Measurements from ENCODE around the gene PLEKHG2. TPM values are rescaled to one million over a fixed set of nuclear protein-coding genes. Genes with fewer than 3 reads are reported as not detected.

Gene PLEKHG2
- total RNA-seq, 1 experiment from 2014 or later = 62.3 TPM

GRCh38 chr19:39422020-39422419 is 9.6 kb downstream of the PLEKHG2 start:
- H3K9me3 Mint-ChIP-seq = no peaks in the 10 kb centered on the region
- CTCF ChIA-PET = interaction anchor here (1.3 kb wide), 1 partner anchor 52 kb away, joined by 7 read pairs; no protein-coding TSS in a partner anchor
- DNase-seq (ENCODE audit: low spot score) = no peak

GRCh38 chr19:39423258-39424086 is 11.0 kb downstream of the PLEKHG2 start:
- Mint-ChIP-seq H3K27ac (no peak overlapping the region), H3K27me3 (ENCODE audit: low read depth) (no peaks in the 10 kb centered on the region), H3K36me3 (peaks cover 32% of the 10 kb centered on the region), H3K4me3 (no peak overlapping the region), H3K4me1 (peaks cover 14% of the 10 kb centered on the region), H3K9me3 (no peaks in the 10 kb centered on the region)
- ChIA-PET POLR2A (interaction anchor here (0.9 kb wide), 2 partner anchors 12 kb away, joined by 4 to 5 read pairs; partner anchors contain the start of gene RPS16), CTCF (interaction anchor here (1.2 to 2.2 kb wide), 2 partner anchors 10 to 11 kb away, joined by 4 to 5 read pairs; partner anchors contain the start of gene PLEKHG2)
- DNase-seq (ENCODE audit: low spot score) = no peak
- no peak for TF ChIP-seq E2F5 (CRISPR knock-in tag; IDR thresholded peaks at IDR 0.05)
- TF ChIP-seq NR3C1 (CRISPR knock-in tag; conservative IDR thresholded peaks at IDR 0.05; ENCODE audit: low read depth) = no peak
- no peak for TF ChIP-seq TP53 (CRISPR knock-in tag; IDR thresholded peaks at IDR 0.05)
- TF ChIP-seq RORB (CRISPR knock-in tag; IDR thresholded peaks at IDR 0.05) = no peak
- TF ChIP-seq TCF7 (CRISPR knock-in tag; IDR thresholded peaks at IDR 0.05; ENCODE audit: low read depth) = no peak
- TF ChIP-seq ZBTB43 (CRISPR knock-in tag; IDR thresholded peaks at IDR 0.05) = no peak
- no peak for TF ChIP-seq KAT7 (CRISPR knock-in tag; IDR thresholded peaks at IDR 0.05; ENCODE audit: borderline replicate concordance)
- no peak for TF ChIP-seq ZNF138 (CRISPR knock-in tag; conservative IDR thresholded peaks at IDR 0.05)
- TF ChIP-seq ZNF671 (CRISPR knock-in tag; IDR thresholded peaks at IDR 0.05) = no peak
- TF ChIP-seq NR1H2 (CRISPR knock-in tag; IDR thresholded peaks at IDR 0.05) = no peak
- no peak for TF ChIP-seq ZNF532 (CRISPR knock-in tag; IDR thresholded peaks at IDR 0.05; ENCODE audit: borderline replicate concordance)
- no peak for TF ChIP-seq E2F4 (CRISPR knock-in tag; IDR thresholded peaks at IDR 0.05; ENCODE audit: borderline replicate concordance, low read depth)
- no peak for TF ChIP-seq MXD4 (CRISPR knock-in tag; IDR thresholded peaks at IDR 0.05; ENCODE audit: borderline replicate concordance)
- TF ChIP-seq HMGA2 (CRISPR knock-in tag; IDR thresholded peaks at IDR 0.05) = no peak
- TF ChIP-seq IRF2 (CRISPR knock-in tag; IDR thresholded peaks at IDR 0.05; ENCODE audit: borderline replicate concordance, low read depth) = no peak
- no peak for TF ChIP-seq ZBTB21 (CRISPR knock-in tag; IDR thresholded peaks at IDR 0.05; ENCODE audit: borderline replicate concordance)
- no peak for TF ChIP-seq IRF1 (CRISPR knock-in tag; IDR thresholded peaks at IDR 0.05)
- TF ChIP-seq TEAD4 (CRISPR knock-in tag; IDR thresholded peaks at IDR 0.05) = no peak
- ATAC-seq = no peak

More at GRCh38 chr19:39422020-39422419, 9.6 kb downstream of the PLEKHG2 start:
- H3K27me3 Mint-ChIP-seq (ENCODE audit: low read depth) = no peaks in the 10 kb centered on the region
- ATAC-seq = no peak
- H3K27ac Mint-ChIP-seq = no peak overlapping the region
- POLR2A ChIA-PET = interaction anchor here (1.7 kb wide), 1 partner anchor 14 kb away, joined by 8 read pairs; the partner anchor contains the start of gene RPS16
- H3K4me3 Mint-ChIP-seq = no peak overlapping the region
- H3K4me1 Mint-ChIP-seq = 0 out of 2 replicates have a peak, but pooled peaks cover 4% of the 10 kb centered on the region
- TF ChIP-seq E2F5 (CRISPR knock-in tag; IDR thresholded peaks at IDR 0.05) = no peak
- no peak for TF ChIP-seq ZNF671 (CRISPR knock-in tag; IDR thresholded peaks at IDR 0.05)
- no peak for TF ChIP-seq ATF3 (CRISPR knock-in tag; conservative IDR thresholded peaks at IDR 0.05)
- TF ChIP-seq FOXK1 (CRISPR knock-in tag; IDR thresholded peaks at IDR 0.05) = no peak
- peaks cover 40% of the 10 kb centered on the region for H3K36me3 Mint-ChIP-seq

Data from WTC11 (cell line).